Testis (tissue), 2 donors: ENCODE results near the gene ROPN1B.
"Not testable (repeated sequence)": the region's sequence is repeated elsewhere in the genome, so short reads cannot be mapped to it uniquely, and the experiment has no call there.

Experiments used
- CTCF ChIP-seq, 3 experiments: fragments of 450-650 bp in 2 of 3; fragments of 200-600 bp in 1 of 3; sonication (generic) in 1 of 3; IDR thresholded peaks; one replicate each; pipeline ENCODE4 v1.5.1; 2016 to 2019; ENCODE audit warnings: antibody characterized with exemption in 3 of 3, mild to moderate bottlenecking in 2 of 3, moderate library complexity in 1 of 3
- POLR2A ChIP-seq: fragments of 450-650 bp; IDR thresholded peaks from one replicate; pipeline ENCODE4 v1.6.1; 2017; ENCODE audit warnings: antibody characterized with exemption, mild to moderate bottlenecking, moderate library complexity

- TF ChIP-seq CTCF (IDR thresholded peaks at IDR 0.05), result peak; percentile 46 to 83 (median 70)
- TF ChIP-seq POLR2A, result not testable (repeated sequence)
Observed at GRCh38 chr3:125971997-125972944, 3.3 kb downstream of the ROPN1B start.
